Activated CD4-positive, alpha-beta T cell treated with anti-CD3 and anti-CD28 coated beads for 48 hours (primary cell): Measurements from ENCODE around the gene LMNTD1.
"Not testable (repeated sequence)": the region's sequence is repeated elsewhere in the genome, so short reads cannot be mapped to it uniquely, and the experiment has no call there.

Experiments
- DNase-seq: peaks from one replicate; pipeline ENCODE4 v3.0.0-alpha.2; 2020

Gene LMNTD1

GRCh38 chr12:25426821-25427220 lies 126.3 kb downstream of the LMNTD1 start:
- DNase-seq: not testable (repeated sequence)
